Measurements from ENCODE around the gene CBLB. TPM values are rescaled to one million over a fixed set of nuclear protein-coding genes. Genes with fewer than 3 reads are reported as not detected.

Gene CBLB
- total RNA-seq, 1 donor from 2014 or later, result 30.0 TPM

DNA sequence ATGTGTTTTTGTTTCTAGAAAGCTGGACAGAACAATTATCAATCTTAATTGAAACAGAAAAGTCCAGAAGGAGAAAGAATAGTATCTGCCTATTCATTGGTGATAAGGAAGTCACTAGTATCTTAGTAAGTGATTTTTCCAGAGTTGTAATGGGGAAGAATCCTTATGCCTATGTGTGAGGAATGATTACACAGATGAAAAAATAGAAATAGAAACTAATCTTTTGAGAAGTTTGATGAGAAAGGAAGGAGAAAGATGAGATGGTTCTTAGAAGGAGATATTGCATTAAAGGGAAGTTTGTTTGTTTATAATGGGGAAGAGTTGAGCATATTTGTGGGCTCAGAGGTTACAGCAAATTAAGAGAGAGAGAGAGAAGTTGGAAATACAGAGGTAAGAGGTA lies 42.7 kb upstream of the CBLB start:
- no peak overlapping the region for H3K4me3 ChIP-seq (ENCODE audit: low read depth, low read length)
- FAIRE-seq, result no peak

DNA sequence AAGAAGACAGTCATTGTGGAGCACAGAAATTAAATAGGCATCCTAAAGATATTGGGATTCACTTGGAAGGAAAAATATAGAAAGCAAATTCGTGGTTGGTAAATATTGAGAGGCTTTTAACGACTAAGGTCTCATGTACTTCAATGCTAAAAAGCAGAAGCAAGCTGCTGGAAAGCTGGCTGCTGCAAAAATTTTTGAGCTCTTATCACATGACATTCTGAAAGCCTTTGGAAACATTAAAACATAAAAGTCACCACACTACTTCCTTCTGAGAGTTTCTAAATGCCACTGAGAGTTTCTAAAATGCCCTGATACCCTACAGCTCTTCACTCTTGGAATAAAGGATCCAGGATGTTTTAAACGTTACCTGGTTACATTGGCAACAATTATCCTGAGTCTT lies 39.0 kb upstream of the CBLB start:
- DNase-seq (ENCODE audit: low read depth) (no peak), FAIRE-seq (no peak)
- Histone ChIP-seq H3K27me3 (ENCODE audit: control insufficient read depth, insufficient read depth, low read length) (no peaks in the 10 kb centered on the region), H3K36me3 (ENCODE audit: control insufficient read depth, insufficient read depth, low read length) (no peaks in the 10 kb centered on the region), H3K4me3 (ENCODE audit: low read depth, low read length) (no peak overlapping the region)
- TF ChIP-seq, protein P1, sequence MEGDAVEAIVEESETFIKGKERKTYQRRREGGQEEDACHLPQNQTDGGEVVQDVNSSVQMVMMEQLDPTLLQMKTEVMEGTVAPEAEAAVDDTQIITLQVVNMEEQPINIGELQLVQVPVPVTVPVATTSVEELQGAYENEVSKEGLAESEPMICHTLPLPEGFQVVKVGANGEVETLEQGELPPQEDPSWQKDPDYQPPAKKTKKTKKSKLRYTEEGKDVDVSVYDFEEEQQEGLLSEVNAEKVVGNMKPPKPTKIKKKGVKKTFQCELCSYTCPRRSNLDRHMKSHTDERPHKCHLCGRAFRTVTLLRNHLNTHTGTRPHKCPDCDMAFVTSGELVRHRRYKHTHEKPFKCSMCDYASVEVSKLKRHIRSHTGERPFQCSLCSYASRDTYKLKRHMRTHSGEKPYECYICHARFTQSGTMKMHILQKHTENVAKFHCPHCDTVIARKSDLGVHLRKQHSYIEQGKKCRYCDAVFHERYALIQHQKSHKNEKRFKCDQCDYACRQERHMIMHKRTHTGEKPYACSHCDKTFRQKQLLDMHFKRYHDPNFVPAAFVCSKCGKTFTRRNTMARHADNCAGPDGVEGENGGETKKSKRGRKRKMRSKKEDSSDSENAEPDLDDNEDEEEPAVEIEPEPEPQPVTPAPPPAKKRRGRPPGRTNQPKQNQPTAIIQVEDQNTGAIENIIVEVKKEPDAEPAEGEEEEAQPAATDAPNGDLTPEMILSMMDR (IDR thresholded peaks at IDR 0.05; ENCODE audit: insufficient read depth, low read length, severe bottlenecking), result no peak

More for the DNA sequence above, 42.7 kb upstream of the CBLB start:
- H3K27me3 ChIP-seq (ENCODE audit: control insufficient read depth, insufficient read depth, low read length), result no peaks in the 10 kb centered on the region
- TF ChIP-seq, protein P1 (IDR thresholded peaks at IDR 0.05; ENCODE audit: insufficient read depth, low read length, severe bottlenecking), result no peak
- no peak for DNase-seq (ENCODE audit: low read depth)
- no peaks in the 10 kb centered on the region for H3K36me3 ChIP-seq (ENCODE audit: control insufficient read depth, insufficient read depth, low read length)

DNA sequence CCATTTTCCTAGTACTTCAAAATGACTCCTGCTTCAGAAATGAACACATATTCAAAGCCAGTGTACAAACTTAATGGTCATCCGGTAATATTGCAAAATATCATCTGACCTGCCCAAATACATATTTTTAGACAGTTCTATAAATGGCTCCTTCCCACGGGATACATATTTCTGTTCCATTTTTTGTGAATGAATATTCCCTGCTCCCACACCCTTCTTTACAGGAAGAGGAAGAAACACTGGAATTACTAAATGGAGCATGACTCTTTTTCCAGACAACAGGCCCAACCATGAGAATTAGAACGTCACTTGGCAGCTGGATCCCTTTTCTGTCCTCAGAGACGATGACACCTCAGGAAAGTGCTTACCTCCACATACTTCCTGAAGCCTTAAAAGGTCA lies 38.0 kb upstream of the CBLB start:
- TF ChIP-seq, protein P1 (IDR thresholded peaks at IDR 0.05; ENCODE audit: insufficient read depth, low read length, severe bottlenecking), result no peak
- FAIRE-seq, result no peak
- DNase-seq (ENCODE audit: low read depth), result peak; percentile 93
- no peaks in the 10 kb centered on the region for H3K36me3 ChIP-seq (ENCODE audit: control insufficient read depth, insufficient read depth, low read length)
- no peaks in the 10 kb centered on the region for H3K27me3 ChIP-seq (ENCODE audit: control insufficient read depth, insufficient read depth, low read length)
- no peak overlapping the region for H3K4me3 ChIP-seq (ENCODE audit: low read depth, low read length)

DNA sequence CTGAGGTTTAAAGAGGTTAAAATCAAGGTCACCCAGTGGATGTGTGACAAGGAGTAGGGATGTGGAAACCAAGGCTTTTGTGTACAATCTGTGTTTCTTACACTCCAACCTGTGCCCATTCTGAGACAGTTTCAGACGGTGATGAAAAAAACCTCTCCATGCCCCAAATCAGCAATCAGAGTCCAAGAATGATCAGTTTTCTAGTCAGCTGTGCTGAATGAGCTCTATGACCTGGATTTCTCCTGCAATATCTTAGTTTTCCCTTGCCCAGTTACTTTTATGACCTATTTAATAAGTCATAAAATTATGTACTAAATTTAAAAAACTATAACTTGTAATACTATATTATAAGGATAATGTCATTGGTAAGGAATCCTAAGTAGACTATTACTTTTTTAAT lies 37.5 kb upstream of the CBLB start:
- TF ChIP-seq, protein P1 (IDR thresholded peaks at IDR 0.05; ENCODE audit: insufficient read depth, low read length, severe bottlenecking), result no peak
- Histone ChIP-seq H3K4me3 (ENCODE audit: low read depth, low read length) (no peak overlapping the region), H3K27me3 (ENCODE audit: control insufficient read depth, insufficient read depth, low read length) (no peaks in the 10 kb centered on the region), H3K36me3 (ENCODE audit: control insufficient read depth, insufficient read depth, low read length) (no peaks in the 10 kb centered on the region)
- FAIRE-seq, result no peak
- DNase-seq (ENCODE audit: low read depth), result no peak

DNA sequence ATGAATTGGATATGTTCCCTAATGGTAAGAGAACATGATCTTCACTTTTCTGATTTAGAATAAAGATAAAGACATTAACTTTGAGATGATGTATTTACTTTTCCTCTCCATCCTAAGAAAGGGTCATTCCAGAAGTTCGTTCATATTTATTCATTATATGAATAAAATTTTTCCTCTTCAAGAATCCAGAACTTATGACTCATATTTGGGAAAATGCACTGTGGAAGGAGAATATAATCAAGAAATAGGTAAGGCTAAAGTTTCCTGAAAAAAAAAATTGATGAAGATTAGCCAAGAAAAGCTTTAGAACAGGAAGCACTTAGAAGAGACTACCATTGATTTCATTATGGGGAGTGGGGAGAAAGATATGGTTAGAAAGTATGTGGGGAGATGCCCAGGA lies 36.5 kb upstream of the CBLB start:
- no peak for FAIRE-seq
- Histone ChIP-seq H3K4me3 (ENCODE audit: low read depth, low read length) (no peak overlapping the region), H3K27me3 (ENCODE audit: control insufficient read depth, insufficient read depth, low read length) (no peaks in the 10 kb centered on the region), H3K36me3 (ENCODE audit: control insufficient read depth, insufficient read depth, low read length) (no peaks in the 10 kb centered on the region)
- TF ChIP-seq, protein P1 (IDR thresholded peaks at IDR 0.05; ENCODE audit: insufficient read depth, low read length, severe bottlenecking), result no peak
- no peak for DNase-seq (ENCODE audit: low read depth)

DNA sequence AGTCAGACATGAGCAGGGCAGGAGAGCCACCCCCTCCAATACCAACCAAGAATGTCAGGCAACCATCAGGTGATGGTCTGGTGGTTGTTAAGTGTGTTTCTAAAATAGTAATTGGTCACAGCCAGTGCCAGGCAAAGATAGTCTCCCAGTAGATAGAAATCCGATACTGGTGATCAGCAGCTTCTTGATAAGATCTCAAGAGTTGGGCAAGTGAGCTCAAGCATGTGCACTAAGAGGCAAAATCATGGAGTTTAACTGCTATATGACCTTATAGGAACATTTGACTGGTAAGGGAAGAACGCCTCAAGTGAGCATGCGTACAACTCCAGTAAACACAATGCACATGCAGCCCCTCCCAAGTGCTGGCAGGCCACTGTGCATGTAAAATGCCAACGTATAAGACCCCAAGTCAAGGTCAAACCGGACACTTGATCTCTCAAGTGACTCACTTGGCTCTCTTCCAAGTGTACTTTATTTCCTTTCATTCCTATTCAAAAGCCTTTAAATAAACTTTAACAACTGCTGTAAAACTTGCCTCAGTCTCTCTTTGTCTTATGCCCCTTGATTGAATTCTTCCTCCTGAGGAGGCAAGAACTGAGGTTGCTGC lies 36.0 kb upstream of the CBLB start:
- no peaks in the 10 kb centered on the region for H3K27me3 ChIP-seq (ENCODE audit: control insufficient read depth, insufficient read depth, low read length)
- TF ChIP-seq, protein P1 (IDR thresholded peaks at IDR 0.05; ENCODE audit: insufficient read depth, low read length, severe bottlenecking), result no peak
- no peak for FAIRE-seq
- H3K36me3 ChIP-seq (ENCODE audit: control insufficient read depth, insufficient read depth, low read length), result no peaks in the 10 kb centered on the region
- no peak for DNase-seq (ENCODE audit: low read depth)
- H3K4me3 ChIP-seq (ENCODE audit: low read depth, low read length), result no peak overlapping the region
